Heart right ventricle (tissue), 16 donors: ENCODE results near the gene FTO. TPM values are rescaled to one million over a fixed set of nuclear protein-coding genes. Genes with fewer than 3 reads are reported as not detected.

ENCODE experiments used
- ATAC-seq, 8 donors: fragments of 200-7000 bp; cut with Tn5 transposase; one replicate each; pipeline ENCODE4 v1.9.1; 2020; ENCODE audit warnings: mild to moderate bottlenecking in 8 of 8, moderate library complexity in 8 of 8, moderate number of reproducible peaks in 1 of 8
- DNase-seq, 2 donors: peaks; one replicate each; pipeline ENCODE4 v3.0.0-alpha.2; 2020
- H3K27ac ChIP-seq, 10 donors: fragments of 200-600 bp; sonication (generic) in 2 of 10; one replicate each; pipeline versions ENCODE4 v1.5.0 to v1.8.0; 2020 to 2022; ENCODE audit warnings: mild to moderate bottlenecking in 3 of 10
- H3K27me3 ChIP-seq, 7 donors: fragments of 200-600 bp; one replicate each; pipeline ENCODE4 v1.8.0; 2021 to 2022; ENCODE audit warnings: mild to moderate bottlenecking in 2 of 7
- H3K36me3 ChIP-seq, 9 donors: fragments of 200-600 bp; sonication (generic) in 1 of 9; one replicate each; pipeline versions ENCODE4 v1.5.0 to v1.8.0; 2020 to 2022; ENCODE audit warnings: mild to moderate bottlenecking in 2 of 9
- H3K4me1 ChIP-seq, 9 donors: fragments of 200-600 bp; sonication (generic) in 1 of 9; one replicate each; pipeline versions ENCODE4 v1.5.0 to v1.8.0; 2020 to 2022; ENCODE audit warnings: mild to moderate bottlenecking in 4 of 9
- H3K4me3 ChIP-seq, 10 donors: fragments of 200-600 bp; sonication (generic) in 2 of 10; one replicate each; pipeline versions ENCODE4 v1.5.0 to v1.8.0; 2020 to 2022; ENCODE audit warnings: mild to moderate bottlenecking in 7 of 10, moderate library complexity in 2 of 10
- H3K9me3 ChIP-seq, 11 donors: fragments of 200-600 bp in 10 of 11; sonication (generic) in 2 of 11; one replicate each; pipeline versions ENCODE4 v1.5.0 to v1.8.0; 2013 to 2022; ENCODE audit warnings: mild to moderate bottlenecking in 2 of 11, control low read depth in 1 of 11, moderate library complexity in 1 of 11
- WGBS, 2 donors: extraction: QIAGEN DNeasy Blood & Tissue Kit; methylation state at CpG; one replicate each; pipeline ENCODE4 v1.1.7; 2013; ENCODE audit warnings: inconsistent platforms in 1 of 2; 5-methylcytosine and 5-hydroxymethylcytosine counted together
- intact Hi-C, 10 donors: fragments of 100-400 bp; cut with DNase I; formaldehyde crosslinking; loops; one replicate each; pipeline versions ENCODE4 v1.11.1 to v1.14.2; 2022
- polyA plus RNA-seq, 2 donors: library from polyadenylated mRNA; stranded (reverse); fragments of 200-250 nt; gene quantifications; one replicate each; pipeline ENCODE4 v1.2.3, GENCODE V29; 2013
- total RNA-seq, 10 donors: library from RNA; stranded (reverse); fragmentation: NEBNext Ultra II Directional in 3 of 10; extraction: Animal tissue kit (Norgen Biotek cat#: 25700) in 3 of 10; gene quantifications; one replicate each; pipeline versions ENCODE4 v1.2.1 to v1.2.4, GENCODE V29; 2021 to 2023
- TF ChIP-seq, protein P1 (sequence below), 9 donors: fragments of 200-600 bp; sonication (generic) in 2 of 9; IDR thresholded peaks; one replicate each; pipeline versions ENCODE4 v1.5.0 to v1.8.0; 2021 to 2022; ENCODE audit warnings: antibody characterized with exemption in 9 of 9, mild to moderate bottlenecking in 5 of 9, moderate library complexity in 1 of 9
- donor health status: Arrhythmogenic right ventricular cardiomyopathy.
- donor health status: ischemic (EF 13 %, LVEDD 7.1; RV severe dilation, severe dysfunction).
- donor health status: healthy with polysubstance abuse.
- donor health status: DM: no; HTN: yes; CAD: no.
- donor health status: DM: no; HTN: no; CAD: no.
- donor health status: ischemic (EF 25% LVEDD 6.9; RV normal size, moderate dysfunction).
- donor health status: ischemic (EF 25% LVEDD 5.7; RV mildly dilated, moderate dysfunction).
- donor health status: healthy.
- donor health status: DM: yes; HTN: yes; CAD: no.
- donor health status: Ischemic cardiomyopathy.
- donor health status: ischemic (EF 35%, LVEDD 5.7; RV mildly dilated, moderate dysfunction).
- donor health status: nonischemic (EF 11% LVEDD 7.7; RV severe dilation, severe dysfunction).
- donor health status: DM: yes; HTN: yes; CAD: no.
- donor health status: PGD.
- donor health status: ischemic (EF 29% LVEDD 5.4; RV normal size, mild dysfunction).
- donor health status: nonischemic (EF 23%, LVEDD 6.1; RV moderate dilation, normal function).

The FTO gene
- total and polyA plus RNA-seq, 12 donors: 8.5 to 103 (median 90.0) TPM

DNA sequence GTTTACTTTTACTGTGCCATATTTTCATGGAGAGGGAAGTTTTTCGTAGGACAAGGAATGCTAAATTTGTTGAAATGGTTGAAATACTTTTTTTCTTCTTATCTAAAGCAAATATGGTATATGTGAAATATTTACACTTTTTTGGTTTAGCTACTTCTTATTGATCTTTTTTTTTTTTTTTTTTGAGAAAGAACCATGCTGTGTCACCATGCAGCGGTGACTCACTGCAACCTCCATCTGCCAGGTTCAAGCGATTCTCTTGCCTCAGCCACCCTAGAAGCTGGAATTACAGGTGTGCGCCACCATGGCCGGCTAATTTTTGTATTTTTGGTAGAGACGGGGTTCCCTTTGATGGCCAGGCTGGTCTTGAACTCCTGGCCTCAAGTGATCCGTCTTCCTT is 100.5 kb downstream of the FTO start:
- TF ChIP-seq, protein P1, sequence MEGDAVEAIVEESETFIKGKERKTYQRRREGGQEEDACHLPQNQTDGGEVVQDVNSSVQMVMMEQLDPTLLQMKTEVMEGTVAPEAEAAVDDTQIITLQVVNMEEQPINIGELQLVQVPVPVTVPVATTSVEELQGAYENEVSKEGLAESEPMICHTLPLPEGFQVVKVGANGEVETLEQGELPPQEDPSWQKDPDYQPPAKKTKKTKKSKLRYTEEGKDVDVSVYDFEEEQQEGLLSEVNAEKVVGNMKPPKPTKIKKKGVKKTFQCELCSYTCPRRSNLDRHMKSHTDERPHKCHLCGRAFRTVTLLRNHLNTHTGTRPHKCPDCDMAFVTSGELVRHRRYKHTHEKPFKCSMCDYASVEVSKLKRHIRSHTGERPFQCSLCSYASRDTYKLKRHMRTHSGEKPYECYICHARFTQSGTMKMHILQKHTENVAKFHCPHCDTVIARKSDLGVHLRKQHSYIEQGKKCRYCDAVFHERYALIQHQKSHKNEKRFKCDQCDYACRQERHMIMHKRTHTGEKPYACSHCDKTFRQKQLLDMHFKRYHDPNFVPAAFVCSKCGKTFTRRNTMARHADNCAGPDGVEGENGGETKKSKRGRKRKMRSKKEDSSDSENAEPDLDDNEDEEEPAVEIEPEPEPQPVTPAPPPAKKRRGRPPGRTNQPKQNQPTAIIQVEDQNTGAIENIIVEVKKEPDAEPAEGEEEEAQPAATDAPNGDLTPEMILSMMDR (IDR thresholded peaks at IDR 0.05): no peak
- no peaks in the 10 kb centered on the region for H3K27me3 ChIP-seq
- no peak overlapping the region for H3K4me3 ChIP-seq
- H3K36me3 ChIP-seq: no peaks in the 10 kb centered on the region
- H3K9me3 ChIP-seq: peaks cover 0 to 17% (median 6%) of the 10 kb centered on the region in 11 donors
- WGBS, 2 donors: 95 to 98% methylated on average over 7 of the region's 7 CpGs
- H3K27ac ChIP-seq: no peak overlapping the region
- DNase-seq (no peak), ATAC-seq (no peak)
- intact Hi-C loops: no loop called here
- H3K4me1 ChIP-seq: peaks cover 0 to 11% (median 0%) of the 10 kb centered on the region in 9 donors

DNA sequence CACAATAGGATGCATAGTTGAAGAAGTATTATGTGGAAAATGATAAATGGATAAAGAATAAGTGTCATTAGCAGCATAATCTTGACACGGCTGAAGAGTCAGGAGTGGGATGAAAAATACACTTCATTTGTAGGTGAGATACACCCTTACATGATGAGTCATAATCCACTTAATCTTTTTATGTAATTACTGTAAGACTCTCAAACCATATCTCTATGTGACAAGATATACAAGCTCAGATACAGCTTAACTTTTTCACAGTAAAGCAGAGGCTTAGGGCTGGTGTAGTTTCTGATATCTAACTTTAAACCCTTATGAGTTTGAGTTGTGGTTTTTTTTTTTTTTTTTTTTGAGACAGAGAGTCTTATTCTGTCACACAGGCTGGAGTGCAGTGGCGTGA is 101.2 kb downstream of the FTO start:
- Histone ChIP-seq H3K9me3 (peaks cover 0 to 11% (median 1%) of the 10 kb centered on the region in 11 donors), H3K4me3 (no peak overlapping the region), H3K36me3 (peaks cover 0 to 2% (median 0%) of the 10 kb centered on the region in 9 donors), H3K27ac (no peak overlapping the region), H3K27me3 (no peaks in the 10 kb centered on the region), H3K4me1 (peaks cover 0 to 11% (median 0%) of the 10 kb centered on the region in 9 donors)
- TF ChIP-seq, protein P1 (IDR thresholded peaks at IDR 0.05): no peak
- intact Hi-C loops: no loop called here
- WGBS, 2 donors: 96 to 98% methylated on average over 2 of the region's 2 CpGs
- DNase-seq (no peak), ATAC-seq (no peak)

GRCh38 chr16:53805752-53806151 is 101.8 kb downstream of the FTO start:
- Histone ChIP-seq H3K4me1 (peaks cover 0 to 11% (median 0%) of the 10 kb centered on the region in 9 donors), H3K27ac (no peak overlapping the region), H3K36me3 (peaks cover 0 to 9% (median 0%) of the 10 kb centered on the region in 9 donors), H3K9me3 (peaks cover 0 to 4% (median 0%) of the 10 kb centered on the region in 11 donors), H3K27me3 (no peaks in the 10 kb centered on the region), H3K4me3 (no peak overlapping the region)
- TF ChIP-seq, protein P1 (IDR thresholded peaks at IDR 0.05): no peak
- no peak for ATAC-seq
- intact Hi-C loops: no loop called here
- WGBS, 2 donors: 83% methylated on average over 4 of the region's 4 CpGs
- DNase-seq: no peak

DNA sequence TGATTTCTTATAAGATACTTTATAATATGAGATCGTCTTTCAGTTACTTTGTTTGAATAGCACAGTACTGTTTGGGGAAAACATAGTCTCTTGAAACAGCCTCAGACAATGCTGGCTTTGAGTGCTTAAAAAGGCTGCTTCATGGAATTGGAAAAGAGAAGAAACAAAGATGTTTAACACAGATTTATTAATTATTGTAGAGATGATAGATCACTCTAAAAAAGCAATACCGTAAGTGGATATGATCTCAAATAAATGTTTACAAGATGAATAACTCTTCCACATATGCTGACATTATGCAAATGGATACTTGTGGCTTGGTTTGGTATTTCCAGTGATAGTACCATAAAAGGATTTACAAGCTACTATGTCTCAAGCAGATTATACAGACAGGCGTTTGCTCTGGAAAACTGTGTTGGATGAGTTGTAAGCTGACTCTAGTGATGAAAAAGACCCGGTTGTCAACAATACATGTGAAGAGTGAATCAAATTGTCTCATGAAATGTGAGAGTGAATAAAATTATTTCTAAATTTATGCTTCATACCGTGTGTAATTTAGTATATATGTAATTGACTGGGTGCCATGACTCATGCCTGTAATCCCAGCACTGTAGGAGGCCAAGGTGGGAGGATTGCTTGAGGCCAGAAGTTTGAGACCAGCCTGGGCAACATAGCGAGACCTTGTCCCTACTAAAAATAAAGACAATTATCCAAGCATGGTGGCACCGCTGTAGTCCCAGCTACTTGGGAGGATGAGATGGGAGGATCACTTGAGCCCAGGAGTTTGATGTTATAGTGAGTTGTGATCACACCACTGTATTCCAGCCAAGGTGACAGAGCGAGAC is 105.4 kb downstream of the FTO start:
- intact Hi-C loops: no loop called here
- Histone ChIP-seq H3K36me3 (peaks cover 0 to 43% (median 0%) of the 10 kb centered on the region in 9 donors), H3K9me3 (no peaks in the 10 kb centered on the region), H3K27me3 (no peaks in the 10 kb centered on the region), H3K27ac (no peak overlapping the region), H3K4me3 (no peak overlapping the region), H3K4me1 (peaks cover 0 to 11% (median 0%) of the 10 kb centered on the region in 9 donors)
- ATAC-seq (no peak), DNase-seq (no peak)
- WGBS, 2 donors: 93 to 95% methylated on average over 8 of the region's 8 CpGs
- TF ChIP-seq, protein P1 (IDR thresholded peaks at IDR 0.05): no peak
